HS-5 (cell line): ENCODE data around the gene BPIFB4.
"Not testable (repeated sequence)": the region's sequence is repeated elsewhere in the genome, so short reads cannot be mapped to it uniquely, and the experiment has no call there.

Experiments used
- DNase-seq: peaks from one replicate; pipeline ENCODE4 v3.0.0-alpha.2; 2012; ENCODE audit warnings: low read depth

The BPIFB4 gene

GRCh38 chr20:33119725-33120720 is 40.6 kb downstream of the BPIFB4 start:
- DNase-seq, result peak; percentile 65

DNA sequence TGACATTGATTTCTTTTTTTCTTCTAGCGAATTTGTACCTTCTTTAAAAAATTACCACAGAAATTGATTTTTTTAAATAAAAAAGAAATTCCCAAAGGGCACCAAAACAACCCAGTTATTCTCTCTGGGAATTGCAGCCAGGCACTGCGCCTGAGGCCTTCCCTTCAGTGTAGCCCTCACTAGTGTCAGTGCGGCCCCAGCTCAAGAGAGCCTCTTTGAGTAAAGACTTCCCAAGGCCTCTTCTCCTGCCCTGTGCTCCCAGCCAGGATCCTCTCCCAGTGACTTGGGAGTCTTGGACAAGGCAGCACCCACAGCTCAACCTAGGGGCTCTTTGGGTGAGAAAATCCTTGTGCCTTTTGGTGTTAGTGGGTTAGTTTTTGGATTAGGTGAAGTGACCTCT is 41.5 kb downstream of the BPIFB4 start:
- no peak for DNase-seq

DNA sequence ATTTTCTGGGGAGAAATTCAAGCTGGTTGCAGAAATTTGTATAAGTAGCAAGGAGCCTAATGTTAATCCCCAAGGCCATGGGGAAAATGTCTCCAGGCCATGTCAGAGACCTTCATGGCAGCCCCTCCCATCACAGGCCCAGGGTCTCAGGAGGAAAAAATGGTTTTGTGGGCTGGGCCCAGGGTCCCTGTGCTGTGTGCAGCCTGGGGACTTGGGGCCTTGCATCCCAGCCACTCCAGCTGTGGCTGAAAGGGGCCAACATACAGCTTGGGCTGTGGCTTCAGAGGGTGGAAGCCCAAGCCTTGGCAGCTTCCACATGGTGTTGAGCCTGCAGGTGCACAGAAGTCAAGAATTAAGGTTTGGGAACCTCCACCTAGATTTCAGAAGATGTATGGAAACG is 42.9 kb downstream of the BPIFB4 start:
- DNase-seq, result not testable (repeated sequence)

GRCh38 chr20:33124261-33124660 is 44.8 kb downstream of the BPIFB4 start:
- no peak for DNase-seq

GRCh38 chr20:33124994-33125393 is 45.6 kb downstream of the BPIFB4 start:
- DNase-seq, result no peak

DNA sequence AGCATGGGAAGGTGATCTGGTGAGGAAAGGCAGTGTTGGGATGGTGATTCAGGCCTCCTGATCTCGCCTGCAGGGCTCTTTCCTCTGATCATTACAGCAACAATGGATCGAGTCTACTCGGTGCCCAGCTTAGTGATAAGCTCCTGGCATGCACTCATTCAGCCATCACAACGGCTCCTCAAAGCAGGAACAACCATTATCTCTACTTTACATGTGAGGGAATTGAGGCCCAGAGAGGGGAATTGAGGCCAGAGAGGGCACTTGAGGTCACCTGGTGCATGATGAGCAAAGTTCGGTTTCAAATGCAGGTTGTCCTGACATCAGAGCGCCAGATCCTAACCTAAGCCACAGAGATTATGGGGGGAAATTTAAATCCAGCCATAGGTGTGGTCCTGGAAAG is 46.5 kb downstream of the BPIFB4 start:
- no peak for DNase-seq

- DNase-seq, result no peak
Observed at GRCh38 chr20:33127422-33128097, 48.1 kb downstream of the BPIFB4 start.

DNA sequence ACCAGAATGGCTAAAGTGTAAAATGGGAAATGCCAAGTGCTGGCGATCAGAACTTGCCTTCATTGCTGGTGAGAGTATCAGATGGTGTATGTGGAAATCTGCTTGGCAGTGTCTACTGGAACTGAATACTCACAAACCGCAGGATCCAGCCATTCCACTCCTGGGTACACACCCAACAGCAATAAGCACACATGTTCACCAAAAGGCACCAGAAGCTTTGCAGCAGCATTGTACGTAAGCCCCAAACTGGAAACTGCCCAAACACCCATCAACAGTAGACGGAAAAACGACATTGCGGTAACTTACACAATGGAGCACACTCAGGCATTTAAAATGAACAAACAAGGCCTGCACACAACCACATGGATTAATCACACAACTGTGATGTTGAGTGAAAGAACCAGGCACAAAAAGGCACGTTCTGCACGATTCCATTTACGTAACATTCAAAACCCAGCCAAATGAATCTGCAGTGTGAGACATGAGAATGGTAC is 51.2 kb downstream of the BPIFB4 start:
- peak; percentile 99 for DNase-seq

- no peak for DNase-seq
Observed at GRCh38 chr20:33131949-33132473, 52.6 kb downstream of the BPIFB4 start.

DNA sequence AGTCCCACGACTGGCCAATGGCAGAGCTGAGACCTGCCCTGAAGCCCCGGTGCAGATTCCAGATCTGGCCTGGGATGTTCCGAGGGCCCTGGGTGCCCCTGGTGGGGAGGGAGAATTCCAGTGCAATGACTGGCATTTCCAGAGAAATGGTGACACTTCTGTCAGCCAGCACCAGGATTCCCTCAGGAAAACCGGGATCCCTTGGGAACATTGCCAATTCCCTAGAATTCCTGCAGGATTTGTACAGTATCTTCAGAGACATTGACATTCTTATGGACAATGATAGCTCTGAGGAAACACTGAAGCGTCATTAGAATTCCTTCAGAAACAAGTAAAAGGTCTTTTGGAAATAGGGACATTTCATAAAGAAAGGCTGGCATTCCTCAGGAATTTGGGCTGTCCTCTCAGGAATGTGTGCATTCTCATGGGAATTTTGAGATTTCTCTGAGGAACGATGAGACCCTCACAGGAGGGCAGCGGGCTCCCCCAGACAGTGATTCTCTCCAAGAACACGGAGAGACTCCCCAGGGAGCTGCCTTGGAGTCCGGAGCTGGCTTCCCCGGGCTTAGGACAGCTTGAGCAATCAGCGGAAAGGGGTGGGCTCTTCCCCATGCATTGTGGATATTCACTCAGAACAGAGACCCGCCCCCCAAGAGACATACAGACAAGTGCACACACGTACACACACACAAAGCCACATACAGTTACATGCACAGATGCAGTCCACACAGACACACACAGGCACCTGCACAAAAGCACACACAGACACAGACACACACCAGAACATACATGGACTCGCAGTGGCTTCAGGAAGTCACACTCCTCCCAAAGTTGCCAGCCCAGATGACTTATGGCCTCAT is 53.3 kb downstream of the BPIFB4 start:
- DNase-seq, result peak; percentile 43

GRCh38 chr20:33133373-33133941 is 54.0 kb downstream of the BPIFB4 start:
- no peak for DNase-seq

- no peak for DNase-seq
Observed at GRCh38 chr20:33137195-33137594, 57.8 kb downstream of the BPIFB4 start.

GRCh38 chr20:33139467-33139866 is 60.0 kb downstream of the BPIFB4 start:
- no peak for DNase-seq

DNA sequence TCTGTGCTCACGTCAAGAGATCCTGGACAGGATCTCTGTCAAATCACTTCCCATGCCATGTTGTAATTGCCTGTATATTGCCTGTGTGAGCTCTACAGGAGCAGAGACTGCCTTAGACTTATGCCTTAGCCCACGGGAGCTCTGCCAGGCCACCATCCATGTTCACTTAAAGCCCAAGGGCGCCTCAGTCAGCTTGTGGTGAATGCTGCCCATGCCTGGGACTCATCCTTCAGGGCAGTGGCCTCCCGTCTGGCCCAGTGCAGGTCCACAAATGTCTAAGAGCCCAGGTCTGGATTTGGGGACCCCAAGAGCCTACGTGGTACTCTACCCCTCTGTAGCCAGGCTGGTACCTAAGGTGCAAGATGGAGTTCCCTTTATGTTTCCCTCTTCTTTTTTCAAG is 66.1 kb downstream of the BPIFB4 start:
- no peak for DNase-seq

DNA sequence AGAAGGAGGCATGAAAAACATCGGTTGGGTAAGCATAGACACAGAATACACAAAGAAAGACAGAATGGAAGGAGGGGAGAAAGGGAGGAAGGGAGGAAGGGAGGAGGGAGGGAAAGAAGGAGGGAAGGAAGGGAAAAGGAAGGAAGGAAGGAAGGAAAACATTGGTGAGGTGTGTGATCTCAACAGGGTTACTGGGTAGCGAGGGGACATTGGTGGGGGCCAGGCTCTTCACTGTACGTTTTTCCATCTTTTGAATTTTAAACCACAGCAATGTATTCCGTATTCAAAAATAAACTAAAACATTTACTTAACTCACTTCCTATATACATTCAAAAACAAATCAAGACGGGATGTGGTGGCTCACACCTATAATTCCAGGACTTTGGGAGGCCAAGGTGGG is 67.9 kb downstream of the BPIFB4 start:
- DNase-seq, result no peak

DNA sequence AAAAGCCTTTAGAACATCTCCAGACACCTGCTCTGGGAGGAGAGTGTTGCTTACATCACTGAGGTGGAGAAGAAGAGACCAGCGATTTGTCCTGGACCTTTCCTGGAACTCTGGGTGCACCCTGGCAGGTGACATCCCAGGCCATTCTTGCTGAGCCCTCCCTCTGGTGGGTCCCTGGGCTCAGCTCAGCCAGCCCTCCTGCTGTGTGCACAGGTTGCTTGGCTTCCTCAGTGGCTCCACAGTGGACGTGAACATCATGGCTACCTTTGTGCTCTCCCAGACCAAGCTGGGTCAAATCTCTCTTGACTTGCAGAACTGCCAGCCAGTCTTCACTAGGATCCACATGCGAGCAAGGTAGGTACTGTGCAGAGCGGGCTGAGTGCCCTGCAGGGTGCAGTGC is 68.6 kb downstream of the BPIFB4 start:
- DNase-seq, result no peak

DNA sequence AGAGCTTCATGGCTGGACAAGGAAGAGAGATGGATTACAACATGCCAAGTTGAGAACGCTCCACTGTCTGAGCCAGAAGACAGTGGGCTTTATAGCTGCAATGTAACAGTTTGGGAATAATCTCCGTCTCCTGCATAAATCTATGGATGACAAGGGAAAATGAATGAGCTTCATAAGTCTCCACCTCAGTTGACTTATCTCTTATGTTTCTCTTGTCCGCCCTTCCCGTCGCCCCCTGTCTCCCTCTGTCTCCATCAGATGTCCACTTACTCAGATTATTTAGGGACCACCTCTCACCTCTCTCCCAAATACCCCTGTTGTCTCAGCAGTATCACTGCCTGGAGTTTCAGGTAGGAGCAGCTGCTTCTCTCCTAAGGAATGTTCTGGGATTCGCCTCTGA is 74.8 kb downstream of the BPIFB4 start:
- DNase-seq, result no peak

GRCh38 chr20:33158637-33159385 is 79.4 kb downstream of the BPIFB4 start:
- no peak for DNase-seq

GRCh38 chr20:33159713-33160112 is 80.3 kb downstream of the BPIFB4 start:
- DNase-seq, result no peak

DNA sequence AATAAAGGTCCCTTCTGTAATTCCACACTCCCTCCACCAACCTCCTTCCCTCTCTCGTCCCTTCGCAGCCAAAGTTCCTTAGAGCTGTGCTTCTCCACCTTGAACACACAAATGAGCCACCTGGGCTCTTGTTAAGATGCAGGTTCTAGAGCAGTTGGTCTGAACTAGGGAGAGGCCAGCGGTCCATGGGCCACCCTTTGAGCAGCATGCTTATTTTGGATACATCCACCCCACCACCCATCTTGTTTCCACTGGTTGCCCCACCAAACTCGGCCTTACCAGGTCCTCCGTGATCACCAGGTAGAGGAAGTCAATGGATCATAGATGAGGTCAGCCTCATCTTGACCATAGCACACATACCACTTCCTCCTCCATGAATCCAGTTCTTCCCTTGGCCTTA is 81.2 kb downstream of the BPIFB4 start:
- DNase-seq, result no peak
